Effector memory CD8-positive, alpha-beta T cell (primary cell): ENCODE data around the gene PITPNM2.
A peak's percentile ranks its signal among the peaks of the same experiment; 100 is the strongest.

Source experiments
- ATAC-seq: fragments of 150-1000 bp; cut with Tn5 transposase; replicated peaks from 2 replicates; pipeline ENCODE4 v1.10.0; 2021; ENCODE audit warnings: mild to moderate bottlenecking, moderate library complexity
- DNase-seq, 3 experiments: peaks; one replicate each; pipeline ENCODE4 v3.0.0; 2021
- H3K27ac Mint-ChIP-seq, 2 donors: one replicate each; pipeline ENCODE4 v1.8.0; 2022; ENCODE audit warnings: mild to moderate bottlenecking in 2 of 2, mixed read lengths in 2 of 2, moderate library complexity in 2 of 2
- H3K27me3 Mint-ChIP-seq, 2 donors: one replicate each; pipeline ENCODE4 v1.8.0; 2022; ENCODE audit warnings: mixed read lengths in 2 of 2
- H3K36me3 Mint-ChIP-seq: one replicate; pipeline ENCODE4 v1.8.0; 2022; ENCODE audit warnings: mild to moderate bottlenecking, moderate library complexity, mixed read lengths; ENCODE audit not compliant: insufficient read depth
- H3K4me1 Mint-ChIP-seq, 2 donors: one replicate each; pipeline ENCODE4 v1.8.0; 2022; ENCODE audit warnings: low read depth in 2 of 2, mixed read lengths in 2 of 2
- H3K4me3 Mint-ChIP-seq, 2 donors: one replicate each; pipeline ENCODE4 v1.8.0; 2022; ENCODE audit warnings: mild to moderate bottlenecking in 2 of 2, mixed read lengths in 2 of 2, moderate library complexity in 2 of 2
- H3K9me3 Mint-ChIP-seq, 2 donors: one replicate each; pipeline ENCODE4 v1.8.0; 2022; ENCODE audit warnings: mixed read lengths in 2 of 2

Gene PITPNM2

DNA sequence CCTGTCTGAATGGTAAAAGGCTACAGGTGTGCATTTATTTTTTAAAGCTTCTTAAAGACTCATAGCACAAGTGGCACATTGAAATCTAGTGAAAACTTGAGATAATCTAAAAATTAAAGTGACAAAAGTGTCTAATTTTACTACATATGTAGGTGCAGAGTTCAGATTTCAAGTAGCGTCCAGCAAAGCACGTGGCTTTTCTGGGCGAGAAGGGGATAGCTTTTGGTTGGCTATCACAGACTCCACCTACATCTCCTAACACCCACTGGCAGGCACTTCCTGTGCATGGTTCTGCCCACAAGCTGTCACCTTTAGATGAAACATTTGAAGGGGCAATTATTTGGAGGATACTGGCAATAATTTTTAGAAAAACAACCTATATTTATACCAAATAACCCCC lies 1.9 kb upstream of the PITPNM2 start:
- DNase-seq (no peak), ATAC-seq (no peak)
- H3K4me3 Mint-ChIP-seq: no peak overlapping the region
- peaks cover 5% of the 10 kb centered on the region for H3K36me3 Mint-ChIP-seq
- H3K9me3 Mint-ChIP-seq: no peaks in the 10 kb centered on the region
- H3K4me1 Mint-ChIP-seq: peaks cover 16% of the 10 kb centered on the region in 2 donors
- peaks cover 0 to 10% of the 10 kb centered on the region in 2 donors for H3K27me3 Mint-ChIP-seq
- no peak overlapping the region for H3K27ac Mint-ChIP-seq

DNA sequence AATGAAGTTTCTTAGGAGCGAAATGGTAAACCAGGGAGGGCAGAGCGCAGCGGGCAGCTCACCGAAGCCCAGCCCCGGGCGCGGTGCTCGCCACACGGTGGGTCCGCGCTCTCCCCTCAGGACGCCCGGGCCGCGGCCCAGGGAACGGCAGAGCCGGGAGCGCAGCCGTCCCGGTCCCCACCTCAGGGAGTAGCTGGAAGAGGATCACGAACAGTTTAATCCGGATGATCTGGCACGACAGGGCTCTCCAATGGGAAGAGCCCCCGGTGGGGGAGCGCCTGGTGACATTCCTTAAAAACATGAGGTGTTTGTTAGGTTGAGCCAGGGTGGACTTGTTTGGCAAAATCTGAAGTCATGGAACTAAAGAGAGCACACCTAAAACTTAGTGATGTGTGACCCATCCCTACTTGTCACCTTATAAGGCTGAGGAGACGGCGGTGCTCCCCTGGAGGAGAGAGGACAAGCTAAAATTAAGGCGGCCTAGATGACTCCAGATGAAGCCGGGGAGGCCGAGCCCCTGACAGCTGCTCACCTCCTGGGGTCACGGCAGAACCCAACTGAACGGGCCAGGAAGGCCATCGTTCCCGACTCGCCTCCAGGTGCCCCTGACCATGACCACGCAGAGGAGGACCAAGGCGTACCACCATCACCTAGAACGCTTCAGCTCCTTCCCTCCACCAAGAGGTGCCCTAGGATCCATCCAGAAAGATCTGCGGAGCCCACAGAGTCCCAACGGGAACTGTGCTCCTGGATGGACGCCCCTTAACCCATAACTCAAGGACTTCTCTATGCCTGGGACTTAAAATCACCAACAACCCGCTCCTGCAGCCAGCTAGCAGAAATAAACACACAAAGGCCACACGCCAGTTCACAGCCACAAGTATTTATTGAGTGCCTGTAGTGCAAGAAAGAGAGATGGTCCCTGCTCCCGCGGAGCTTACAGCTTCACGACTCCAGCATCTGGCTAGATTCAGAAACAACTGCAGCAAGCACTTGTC lies 866 bp upstream of the PITPNM2 start:
- Mint-ChIP-seq H3K27ac (peak overlapping the region in 1 of 2 donors; percentile 44), H3K4me3 (peak overlapping the region; percentile 64 to 70), H3K4me1 (peaks cover 16% of the 10 kb centered on the region in 2 donors), H3K36me3 (peaks cover 5% of the 10 kb centered on the region), H3K9me3 (no peaks in the 10 kb centered on the region), H3K27me3 (peaks cover 0 to 10% of the 10 kb centered on the region in 2 donors)
- DNase-seq: no peak
- ATAC-seq: no peak

DNA sequence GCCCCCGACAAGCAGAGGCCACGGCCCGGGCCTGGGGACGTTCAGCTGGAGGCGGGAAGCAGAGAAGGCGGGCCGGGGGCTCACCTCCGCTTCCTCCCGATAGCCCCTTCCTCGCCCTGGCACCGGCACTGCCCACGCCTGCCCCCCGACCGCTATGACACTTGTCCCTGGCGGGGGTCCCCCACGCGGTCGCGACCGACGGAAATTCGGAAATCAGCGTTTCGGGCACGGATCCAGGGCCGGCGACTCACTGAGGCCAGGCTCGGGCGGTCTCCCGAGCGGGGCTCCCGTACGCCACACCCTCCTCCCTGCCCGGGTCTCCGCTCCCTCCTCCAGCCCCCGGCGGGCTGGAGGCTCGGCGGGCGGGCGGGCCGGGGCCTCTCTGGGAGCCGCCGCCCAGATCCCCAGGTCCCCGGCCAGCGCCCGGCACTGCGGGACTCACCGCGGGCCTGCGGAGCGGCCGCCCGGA lies 581 bp downstream of the PITPNM2 start:
- Mint-ChIP-seq H3K9me3 (no peaks in the 10 kb centered on the region), H3K4me3 (peak overlapping the region; percentile 77 to 89), H3K36me3 (peaks cover 5% of the 10 kb centered on the region), H3K27me3 (peaks cover 0 to 10% of the 10 kb centered on the region in 2 donors), H3K4me1 (peaks cover 16% of the 10 kb centered on the region in 2 donors), H3K27ac (peak overlapping the region in 1 of 2 donors; percentile 79)
- ATAC-seq (peak; percentile 24), DNase-seq (no peak)

DNA sequence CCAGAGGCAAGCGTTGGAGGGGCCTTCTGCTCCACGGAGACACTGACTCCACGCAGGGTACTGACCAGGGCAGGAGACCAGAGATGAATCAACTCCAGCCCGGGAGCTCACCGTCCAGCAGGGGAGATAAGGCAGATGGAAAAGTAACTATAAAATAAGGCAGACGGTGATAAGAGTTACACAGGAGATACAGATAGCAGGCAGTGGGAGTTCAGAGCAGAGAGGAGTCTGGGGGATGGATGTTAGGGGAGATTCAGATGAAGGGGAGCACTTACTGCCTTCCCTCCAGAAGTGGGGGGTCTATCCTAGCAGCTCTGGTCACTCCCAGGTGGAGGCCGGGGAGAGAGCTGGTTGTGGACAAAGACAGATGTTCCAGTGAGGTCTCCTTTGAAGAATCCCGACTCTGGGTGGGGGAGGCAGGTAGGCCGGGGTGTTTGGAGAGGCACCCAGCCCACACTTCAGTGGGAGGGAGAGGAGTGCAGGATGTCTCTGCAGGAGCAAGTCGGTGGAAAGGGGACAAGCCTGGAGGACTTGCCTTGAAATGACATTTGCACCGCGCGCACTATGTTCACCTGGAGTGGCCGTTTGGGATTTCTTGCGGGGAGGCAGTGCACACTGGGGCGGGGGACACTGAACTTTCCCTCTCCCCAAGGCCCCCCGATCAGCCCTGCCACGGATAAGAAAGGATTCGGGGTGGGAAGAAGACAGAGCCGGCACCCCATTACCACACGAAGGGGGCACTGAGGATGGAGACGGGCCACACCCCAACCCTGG lies 1.2 kb downstream of the PITPNM2 start:
- peak overlapping the region; percentile 8 to 79 for H3K27ac Mint-ChIP-seq
- H3K27me3 Mint-ChIP-seq: peaks cover 0 to 10% of the 10 kb centered on the region in 2 donors
- H3K4me1 Mint-ChIP-seq: peaks cover 16% of the 10 kb centered on the region in 2 donors
- peak overlapping the region; percentile 77 to 89 for H3K4me3 Mint-ChIP-seq
- H3K9me3 Mint-ChIP-seq: no peaks in the 10 kb centered on the region
- no peak for DNase-seq
- peaks cover 5% of the 10 kb centered on the region for H3K36me3 Mint-ChIP-seq
- ATAC-seq: no peak

DNA sequence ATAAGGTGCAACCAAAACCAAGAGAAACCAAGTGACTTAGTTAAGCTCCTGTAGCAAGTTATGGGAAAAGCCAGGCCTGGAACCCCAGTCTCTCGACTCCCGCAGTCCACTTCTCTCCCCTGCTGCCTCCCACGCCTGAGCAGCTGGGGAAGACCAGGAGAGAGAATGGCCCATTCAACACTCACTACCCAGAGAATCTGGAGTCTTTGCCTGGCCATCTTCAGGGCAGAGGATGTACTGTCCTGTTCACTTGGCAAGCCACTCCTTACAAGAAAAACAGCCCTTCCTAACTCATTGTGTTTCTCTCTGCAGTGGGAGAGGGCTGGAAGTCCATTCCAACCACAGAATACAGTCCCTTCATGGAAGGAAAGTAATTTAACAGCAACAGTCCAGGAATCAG lies 1.8 kb downstream of the PITPNM2 start:
- peaks cover 5% of the 10 kb centered on the region for H3K36me3 Mint-ChIP-seq
- peaks cover 16% of the 10 kb centered on the region in 2 donors for H3K4me1 Mint-ChIP-seq
- H3K27ac Mint-ChIP-seq: peak overlapping the region in 1 of 2 donors; percentile 8
- no peak for DNase-seq
- no peaks in the 10 kb centered on the region for H3K9me3 Mint-ChIP-seq
- H3K4me3 Mint-ChIP-seq: peak overlapping the region; percentile 77 to 89
- peaks cover 0 to 10% of the 10 kb centered on the region in 2 donors for H3K27me3 Mint-ChIP-seq
- ATAC-seq: no peak

DNA sequence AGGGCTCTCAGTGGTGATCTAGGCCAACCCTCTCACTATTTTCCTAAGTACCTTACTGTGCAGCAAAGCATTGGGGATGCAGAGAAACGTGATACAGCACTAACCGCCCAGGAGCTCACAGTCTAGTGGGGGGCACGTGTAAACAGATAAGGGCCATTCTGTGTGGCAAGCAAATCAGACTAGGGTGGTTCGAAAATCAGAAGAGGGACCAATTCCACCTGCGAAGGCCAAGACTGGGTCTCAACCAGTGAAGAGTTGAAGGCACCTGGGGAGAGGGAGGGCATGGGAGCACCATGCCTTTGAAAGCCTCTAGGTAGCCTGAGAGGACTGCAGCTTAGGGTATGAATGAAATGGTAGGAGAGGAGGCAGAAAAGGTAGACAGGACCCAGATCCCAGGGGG lies 2.2 kb downstream of the PITPNM2 start:
- peaks cover 0 to 10% of the 10 kb centered on the region in 2 donors for H3K27me3 Mint-ChIP-seq
- ATAC-seq (no peak), DNase-seq (no peak)
- H3K4me1 Mint-ChIP-seq: peaks cover 16% of the 10 kb centered on the region in 2 donors
- H3K27ac Mint-ChIP-seq: no peak overlapping the region
- no peaks in the 10 kb centered on the region for H3K9me3 Mint-ChIP-seq
- H3K4me3 Mint-ChIP-seq: peak overlapping the region; percentile 77 to 89
- H3K36me3 Mint-ChIP-seq: peaks cover 5% of the 10 kb centered on the region

DNA sequence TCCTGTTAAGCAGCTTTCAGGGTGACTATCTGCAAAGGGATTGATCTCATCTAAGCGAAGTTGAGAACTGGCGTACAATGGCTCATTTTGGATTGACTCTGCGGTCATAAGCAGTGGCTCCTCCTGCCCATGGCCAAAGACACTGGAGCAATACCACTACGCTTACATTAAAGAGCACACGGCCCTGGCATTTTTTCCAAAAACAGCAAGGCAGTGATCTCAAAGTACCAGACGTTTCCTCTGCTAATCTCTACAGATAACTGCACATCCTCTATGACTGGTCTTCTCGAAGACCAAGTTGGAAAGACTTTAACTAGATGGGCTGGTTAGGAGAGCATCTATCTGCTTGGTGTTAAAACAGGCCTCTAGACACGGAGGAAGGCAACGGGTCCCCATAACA lies 2.7 kb downstream of the PITPNM2 start:
- DNase-seq: no peak
- H3K27ac Mint-ChIP-seq: no peak overlapping the region
- peak overlapping the region in 1 of 2 donors; percentile 77 for H3K4me3 Mint-ChIP-seq
- H3K36me3 Mint-ChIP-seq: peaks cover 5% of the 10 kb centered on the region
- ATAC-seq: no peak
- peaks cover 0 to 10% of the 10 kb centered on the region in 2 donors for H3K27me3 Mint-ChIP-seq
- no peaks in the 10 kb centered on the region for H3K9me3 Mint-ChIP-seq
- peaks cover 16% of the 10 kb centered on the region in 2 donors for H3K4me1 Mint-ChIP-seq

DNA sequence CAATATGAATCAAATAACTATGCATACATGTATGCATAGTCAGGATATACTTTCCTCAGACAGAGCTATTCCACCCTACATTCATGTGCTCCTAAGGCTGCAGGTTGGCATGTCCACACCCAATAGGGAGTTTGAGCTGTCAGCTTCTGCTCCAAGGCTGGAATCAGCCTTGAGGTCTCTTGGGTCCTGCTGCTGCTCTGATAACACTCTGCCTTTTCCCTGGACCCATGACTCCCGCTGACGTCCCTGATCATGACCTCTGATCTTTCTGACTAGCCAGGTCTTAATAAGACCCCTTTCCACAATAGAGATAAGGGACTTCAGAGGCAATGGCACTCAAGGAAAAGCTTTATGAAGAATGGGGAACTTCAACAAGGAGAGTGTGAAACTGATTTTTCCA lies 5.7 kb downstream of the PITPNM2 start:
- no peak overlapping the region for H3K27ac Mint-ChIP-seq
- peaks cover 13 to 16% of the 10 kb centered on the region in 2 donors for H3K4me1 Mint-ChIP-seq
- DNase-seq: no peak
- peaks cover 5% of the 10 kb centered on the region for H3K36me3 Mint-ChIP-seq
- no peaks in the 10 kb centered on the region for H3K9me3 Mint-ChIP-seq
- no peak for ATAC-seq
- H3K27me3 Mint-ChIP-seq: peaks cover 0 to 10% of the 10 kb centered on the region in 2 donors
- no peak overlapping the region for H3K4me3 Mint-ChIP-seq

DNA sequence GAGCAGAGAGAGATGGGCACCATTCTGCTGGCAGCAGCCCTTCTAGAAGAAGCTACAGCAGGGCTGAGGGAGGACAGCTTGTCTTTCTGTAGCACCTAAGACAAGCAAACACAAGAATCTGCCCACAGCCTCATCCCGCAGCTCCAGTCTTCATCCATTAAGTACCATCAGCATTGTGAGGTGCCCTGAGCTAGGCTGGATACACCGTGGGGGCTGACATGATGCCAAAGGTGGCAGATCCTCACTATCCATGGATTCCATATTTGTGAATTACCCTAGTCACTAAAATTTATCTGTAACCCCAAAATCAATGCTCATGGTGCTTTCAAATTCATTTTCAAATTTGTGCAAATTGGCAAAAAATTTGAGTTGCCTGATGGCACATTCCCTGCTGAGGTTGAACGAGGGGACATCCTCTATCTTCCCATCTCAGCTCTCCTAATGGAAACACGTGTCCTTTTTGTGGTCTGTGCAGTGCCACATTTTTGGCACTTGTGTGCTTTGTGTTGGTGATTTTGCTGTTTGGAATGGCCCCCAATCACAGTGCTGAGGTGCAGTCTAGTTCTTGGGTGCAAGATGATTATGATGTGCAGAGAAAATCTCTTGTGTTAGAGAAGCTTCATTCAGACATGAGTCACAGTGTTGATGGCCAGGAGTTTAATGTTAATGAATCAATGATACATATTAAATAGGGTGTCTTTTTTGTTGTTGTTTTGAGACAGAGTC lies 7.0 kb downstream of the PITPNM2 start:
- Mint-ChIP-seq H3K4me3 (no peak overlapping the region), H3K9me3 (no peaks in the 10 kb centered on the region), H3K4me1 (peaks cover 3 to 5% of the 10 kb centered on the region in 2 donors), H3K27ac (no peak overlapping the region), H3K36me3 (no peaks in the 10 kb centered on the region), H3K27me3 (no peaks in the 10 kb centered on the region)
- ATAC-seq (no peak), DNase-seq (no peak)

DNA sequence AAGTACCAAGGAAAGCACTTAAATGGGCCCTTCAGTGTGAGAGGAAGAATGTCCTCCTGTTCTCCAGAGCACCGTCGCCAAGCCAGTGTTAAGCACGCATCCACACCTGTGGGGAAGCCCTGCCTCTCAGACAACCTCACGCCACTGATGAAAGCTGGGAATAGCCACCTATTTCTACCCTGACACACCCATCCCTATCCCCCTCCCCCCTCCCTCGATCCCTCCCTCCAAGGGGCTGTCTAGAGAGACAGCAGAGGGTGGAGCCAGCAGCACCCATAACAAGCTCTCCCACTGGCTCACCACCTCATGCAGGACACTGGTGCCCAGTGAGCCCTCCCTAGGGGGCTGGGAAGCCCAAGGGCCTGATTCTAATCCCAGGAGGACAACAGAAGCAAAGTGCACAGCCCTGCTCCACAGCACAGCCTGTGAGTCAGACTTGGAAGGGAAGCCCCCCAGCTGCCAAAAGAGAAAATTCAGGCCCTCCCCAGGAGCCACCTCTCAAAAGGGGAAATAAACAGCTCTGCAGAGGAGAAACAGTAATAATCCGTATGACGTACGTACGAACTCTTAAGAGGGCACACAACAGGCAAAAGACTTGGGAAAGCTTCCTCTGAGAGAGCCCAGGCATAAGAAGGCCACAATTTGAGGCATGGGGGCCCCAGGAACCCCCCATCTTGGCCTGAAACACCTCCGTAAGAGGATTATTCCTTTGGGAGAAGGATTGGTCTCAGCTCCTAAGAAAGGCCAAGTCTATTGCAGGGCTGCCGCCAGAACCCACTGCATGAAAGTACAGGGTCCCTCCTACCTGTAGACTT lies 7.8 kb downstream of the PITPNM2 start:
- no peaks in the 10 kb centered on the region for H3K27me3 Mint-ChIP-seq
- H3K27ac Mint-ChIP-seq: no peak overlapping the region
- DNase-seq (no peak), ATAC-seq (no peak)
- H3K4me1 Mint-ChIP-seq: peaks cover 0 to 2% of the 10 kb centered on the region in 2 donors
- H3K4me3 Mint-ChIP-seq: no peak overlapping the region
- H3K36me3 Mint-ChIP-seq: no peaks in the 10 kb centered on the region
- H3K9me3 Mint-ChIP-seq: no peaks in the 10 kb centered on the region

DNA sequence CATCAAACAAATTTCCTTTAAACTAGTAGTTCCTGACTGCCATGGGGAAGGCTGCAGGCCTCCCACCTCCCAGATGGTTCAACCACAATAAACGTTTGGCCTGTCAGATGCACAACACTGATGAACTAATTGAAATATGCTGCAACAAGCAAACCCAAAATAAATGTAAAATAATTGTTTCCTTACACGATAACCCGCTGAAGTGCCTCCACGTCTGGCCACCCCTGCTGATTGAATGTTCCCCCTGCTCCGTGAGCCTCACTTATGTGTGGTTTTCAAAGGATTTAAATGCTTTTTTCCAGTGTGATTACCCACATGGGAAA lies 8.4 kb downstream of the PITPNM2 start:
- ATAC-seq: no peak
- no peak for DNase-seq
- H3K4me3 Mint-ChIP-seq: no peak overlapping the region
- no peak overlapping the region for H3K27ac Mint-ChIP-seq
- peaks cover 2% of the 10 kb centered on the region for H3K36me3 Mint-ChIP-seq
- H3K27me3 Mint-ChIP-seq: no peaks in the 10 kb centered on the region
- no peaks in the 10 kb centered on the region for H3K9me3 Mint-ChIP-seq
- H3K4me1 Mint-ChIP-seq: peaks cover 0 to 2% of the 10 kb centered on the region in 2 donors

DNA sequence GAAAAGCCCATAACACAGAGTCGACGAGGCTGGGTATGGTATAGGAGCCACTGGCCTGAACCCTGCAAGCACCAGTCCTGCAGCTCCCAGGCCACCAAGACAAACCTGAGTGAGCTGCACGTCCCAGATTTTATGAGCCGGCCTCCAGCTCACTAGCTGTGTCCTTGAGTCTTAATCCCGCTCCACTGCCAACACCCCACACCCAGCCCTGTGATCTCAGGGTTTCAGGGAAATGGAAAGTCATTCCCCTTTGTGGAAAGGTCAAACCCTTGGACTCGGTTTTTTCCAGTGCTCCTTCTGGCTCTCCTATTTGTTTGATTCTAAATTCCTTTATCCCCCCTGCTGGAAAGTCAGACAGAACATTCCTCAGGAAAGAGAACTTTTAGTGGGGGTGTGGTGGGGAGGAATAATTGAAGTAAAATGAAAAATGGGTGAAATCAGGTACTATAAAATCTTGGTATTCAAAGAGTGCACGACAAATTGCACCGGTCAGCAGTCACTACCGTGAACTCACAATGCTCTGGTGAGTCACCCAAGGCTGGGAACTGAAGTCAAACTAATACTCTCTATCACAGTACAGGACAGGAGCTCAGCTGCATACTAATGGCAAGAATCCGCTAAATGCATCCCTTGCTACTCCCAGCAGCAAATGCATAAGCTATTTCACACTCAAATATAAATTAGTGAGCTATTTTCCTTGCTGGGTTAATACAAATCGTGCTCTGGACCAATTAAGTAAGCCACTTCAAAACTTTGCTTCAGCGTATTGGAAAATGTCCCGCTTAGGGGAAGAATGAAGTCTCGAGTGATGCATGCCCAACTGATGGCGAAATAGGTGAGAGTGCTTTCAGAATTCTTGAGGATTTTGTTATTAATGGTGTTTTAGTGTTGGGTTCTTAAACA lies 9.0 kb downstream of the PITPNM2 start:
- H3K4me3 Mint-ChIP-seq: no peak overlapping the region
- no peak for DNase-seq
- H3K27ac Mint-ChIP-seq: peak overlapping the region in 1 of 2 donors; percentile 56
- ATAC-seq: no peak
- peaks cover 0 to 2% of the 10 kb centered on the region in 2 donors for H3K4me1 Mint-ChIP-seq
- no peaks in the 10 kb centered on the region for H3K27me3 Mint-ChIP-seq
- H3K36me3 Mint-ChIP-seq: peaks cover 5% of the 10 kb centered on the region
- no peaks in the 10 kb centered on the region for H3K9me3 Mint-ChIP-seq
